DOHH2 (cell line): Measurements from ENCODE around the gene TUBB4B.

Experiments
- CTCF ChIP-seq: fragments of 200-600 bp; sonication (generic); IDR thresholded peaks from one replicate; pipeline ENCODE4 v1.5.1; 2014; ENCODE audit warnings: antibody characterized with exemption, mild to moderate bottlenecking, low read depth, low read length; ENCODE audit not compliant: poor library complexity, severe bottlenecking
- EZH2phosphoT487 ChIP-seq: fragments of 200-600 bp; sonication (generic); IDR thresholded peaks from 2 replicates; pipeline ENCODE4 v1.6.1; 2017; ENCODE audit warnings: borderline replicate concordance, mild to moderate bottlenecking, antibody characterized with exemption, low read length, moderate library complexity, mixed read lengths

GRCh38 chr9:137275588-137276472, 34.7 kb downstream of the TUBB4B start:
- TF ChIP-seq CTCF (no peak), EZH2phosphoT487 (no peak)
